NCI-H2227 (cell line): ENCODE data around the gene IL34.
"Not testable (repeated sequence)": the region's sequence is repeated elsewhere in the genome, so short reads cannot be mapped to it uniquely, and the experiment has no call there.

Experiments used
- DNase-seq: peaks from one replicate; lab custom pipeline; 2025; ENCODE audit not compliant: unreplicated experiment; lab: John Stamatoyannopoulos, UW

The IL34 gene

GRCh38 chr16:70646260-70647241, at the start of gene IL34:
Gene IL34, plus strand, starts transcription at chr16:70646559. Its CDS starts 389 bp downstream, at chr16:70646948.
- DNase-seq = peak; percentile 53

- no peak for DNase-seq
These were observed 49.1 kb upstream of the IL34 start for GRCh38 chr16:70597135-70597835.

- DNase-seq = no peak
These were observed 47.3 kb upstream of the IL34 start for GRCh38 chr16:70598937-70599503.

- DNase-seq = no peak
These were observed 45.6 kb upstream of the IL34 start for GRCh38 chr16:70600730-70601129.

- DNase-seq = no peak
These were observed 44.5 kb upstream of the IL34 start for GRCh38 chr16:70601576-70602575.

GRCh38 chr16:70602831-70603230, 43.5 kb upstream of the IL34 start:
- DNase-seq = no peak

- DNase-seq = no peak
These were observed 41.7 kb upstream of the IL34 start for GRCh38 chr16:70604407-70605282.

- DNase-seq = no peak
These were observed 41.1 kb upstream of the IL34 start for GRCh38 chr16:70605283-70605657.

GRCh38 chr16:70608521-70608920, 37.8 kb upstream of the IL34 start:
- no peak for DNase-seq

GRCh38 chr16:70610273-70611223, 35.8 kb upstream of the IL34 start:
- DNase-seq = no peak

- no peak for DNase-seq
These were observed 35.1 kb upstream of the IL34 start for GRCh38 chr16:70611224-70611598.

- DNase-seq = no peak
These were observed 34.5 kb upstream of the IL34 start for GRCh38 chr16:70611785-70612303.

GRCh38 chr16:70612931-70613330, 33.4 kb upstream of the IL34 start:
- DNase-seq = no peak

GRCh38 chr16:70614208-70614951, 32.0 kb upstream of the IL34 start:
- no peak for DNase-seq

- no peak for DNase-seq
These were observed 30.4 kb upstream of the IL34 start for GRCh38 chr16:70615945-70616344.

GRCh38 chr16:70621864-70622263, 24.5 kb upstream of the IL34 start:
- DNase-seq = not testable (repeated sequence)

GRCh38 chr16:70627696-70628095, 18.7 kb upstream of the IL34 start:
- no peak for DNase-seq
